Gastrocnemius medialis (tissue), 4 donors: ENCODE measurements around the gene APOBEC3G. TPM values are rescaled to one million over a fixed set of nuclear protein-coding genes. Genes with fewer than 3 reads are reported as not detected.
"Not testable (repeated sequence)": the region's sequence is repeated elsewhere in the genome, so short reads cannot be mapped to it uniquely, and the experiment has no call there.

Source experiments
- ATAC-seq, 2 donors: fragments of 150-250 bp; one replicate each; pipeline ENCODE4 v1.9.1; 2016
- DNase-seq, 2 donors: peaks; one replicate each; pipeline ENCODE4 v3.0.0-alpha.2; 2019
- H3K27ac ChIP-seq, 4 donors: fragments of 200-600 bp; sonication (generic); 1 replicate in 1 of 4; 2 replicates in 3 of 4; pipeline ENCODE4 v1.5.1; 2016 to 2018; ENCODE audit warnings: mild to moderate bottlenecking in 2 of 4, moderate library complexity in 1 of 4
- H3K27me3 ChIP-seq, 3 donors: fragments of 200-600 bp; sonication (generic) in 2 of 3; 1 replicate in 1 of 3; 2 replicates in 2 of 3; pipeline versions ENCODE4 v1.5.1 to v1.6.0; 2016 to 2019; ENCODE audit warnings: mild to moderate bottlenecking in 1 of 3, moderate library complexity in 1 of 3
- H3K36me3 ChIP-seq, 2 donors: fragments of 200-600 bp; sonication (generic) in 1 of 2; one replicate each; pipeline ENCODE4 v1.5.1; 2017 to 2018
- H3K4me1 ChIP-seq, 2 donors: fragments of 200-600 bp; sonication (generic) in 1 of 2; one replicate each; pipeline ENCODE4 v1.5.1; 2016 to 2017; ENCODE audit warnings: mild to moderate bottlenecking in 2 of 2
- H3K4me3 ChIP-seq, 4 donors: fragments of 200-600 bp; sonication (generic) in 3 of 4; 1 replicate in 1 of 4; 2 replicates in 3 of 4; pipeline ENCODE4 v1.5.1; 2016 to 2019; ENCODE audit warnings: mild to moderate bottlenecking in 2 of 4
- H3K9me3 ChIP-seq, 3 donors: fragments of 200-600 bp; sonication (generic) in 2 of 3; 1 replicate in 1 of 3; 2 replicates in 2 of 3; pipeline ENCODE4 v1.5.1; 2016 to 2019
- POLR2A ChIP-seq, 2 donors: fragments of 450-650 bp; IDR thresholded peaks; one replicate each; pipeline ENCODE4 v1.6.1; 2017; ENCODE audit warnings: antibody characterized with exemption in 2 of 2, mild to moderate bottlenecking in 2 of 2, moderate library complexity in 2 of 2
- in situ Hi-C, 4 donors: fragments of 200-750 bp; cut with MboI; loops; one replicate each; pipeline versions ENCODE4 v1.15.0 to v1.8.0; 2017; ENCODE audit warnings: low sequenced_read_pairs in 4 of 4
- intact Hi-C: fragments of 100-400 bp; cut with DNase I; formaldehyde crosslinking; loops from one replicate; pipeline ENCODE4 v1.15.1; 2023; ENCODE audit warnings: low total_unique reads
- total RNA-seq, 4 donors: library from RNA; depleted of rRNA; stranded (reverse); fragments of >200 nt; gene quantifications; one replicate each; pipeline versions ENCODE4 v1.1.0 to v1.2.3, GENCODE V29; 2016
- TF ChIP-seq, protein P1 (sequence below), 5 experiments: fragments of 450-650 bp in 3 of 5; fragments of 200-600 bp in 2 of 5; sonication (generic) in 2 of 5; IDR thresholded peaks in 4 of 5; conservative IDR thresholded peaks in 1 of 5; 1 replicate in 4 of 5; 2 replicates in 1 of 5; pipeline ENCODE4 v1.5.1; 2016 to 2019; ENCODE audit warnings: antibody characterized with exemption in 5 of 5, mild to moderate bottlenecking in 3 of 5, moderate library complexity in 3 of 5

APOBEC3G gene
- total RNA-seq, 4 donors from 2014 or later = 0.86 to 3.7 (median 2.5) TPM

DNA sequence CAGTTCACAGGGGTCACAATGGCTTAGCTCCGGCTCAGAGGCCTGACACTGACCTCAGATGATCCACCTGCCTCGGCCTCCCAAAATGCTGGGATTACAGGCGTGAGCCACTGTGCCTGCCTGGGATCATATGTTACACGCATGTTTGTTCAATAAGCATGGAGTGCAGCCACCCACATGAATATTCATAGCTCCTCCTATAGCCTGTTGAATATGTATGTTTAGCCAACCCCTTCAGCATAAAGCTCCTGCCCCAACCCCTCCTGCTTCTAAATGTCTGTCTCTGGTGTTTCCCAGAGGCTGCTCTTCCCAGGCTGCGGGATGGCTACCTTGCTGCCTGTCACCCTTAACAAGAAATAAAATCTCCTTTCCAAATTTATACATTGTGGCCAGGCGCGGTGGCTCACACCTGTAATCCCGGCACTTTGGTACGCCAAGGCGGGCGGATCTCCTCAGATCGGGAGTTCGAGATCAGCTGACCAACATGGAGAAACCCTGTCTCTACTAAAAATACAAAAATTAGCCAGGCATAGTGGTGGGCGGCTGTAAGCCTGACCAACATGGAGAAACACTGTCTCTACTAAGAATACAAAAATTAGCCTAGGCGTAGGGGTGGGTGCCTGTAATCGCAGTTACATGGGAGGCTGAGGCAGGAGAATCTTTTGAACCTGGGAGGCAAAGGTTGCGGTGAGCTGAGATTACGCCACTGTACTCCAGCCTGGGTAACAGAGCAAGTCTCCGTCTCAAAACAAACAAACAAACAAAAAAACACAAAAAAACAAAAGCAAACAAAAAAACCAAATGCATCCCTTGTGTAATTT lies 37.6 kb upstream of the APOBEC3G start:
- TF ChIP-seq, protein P1, sequence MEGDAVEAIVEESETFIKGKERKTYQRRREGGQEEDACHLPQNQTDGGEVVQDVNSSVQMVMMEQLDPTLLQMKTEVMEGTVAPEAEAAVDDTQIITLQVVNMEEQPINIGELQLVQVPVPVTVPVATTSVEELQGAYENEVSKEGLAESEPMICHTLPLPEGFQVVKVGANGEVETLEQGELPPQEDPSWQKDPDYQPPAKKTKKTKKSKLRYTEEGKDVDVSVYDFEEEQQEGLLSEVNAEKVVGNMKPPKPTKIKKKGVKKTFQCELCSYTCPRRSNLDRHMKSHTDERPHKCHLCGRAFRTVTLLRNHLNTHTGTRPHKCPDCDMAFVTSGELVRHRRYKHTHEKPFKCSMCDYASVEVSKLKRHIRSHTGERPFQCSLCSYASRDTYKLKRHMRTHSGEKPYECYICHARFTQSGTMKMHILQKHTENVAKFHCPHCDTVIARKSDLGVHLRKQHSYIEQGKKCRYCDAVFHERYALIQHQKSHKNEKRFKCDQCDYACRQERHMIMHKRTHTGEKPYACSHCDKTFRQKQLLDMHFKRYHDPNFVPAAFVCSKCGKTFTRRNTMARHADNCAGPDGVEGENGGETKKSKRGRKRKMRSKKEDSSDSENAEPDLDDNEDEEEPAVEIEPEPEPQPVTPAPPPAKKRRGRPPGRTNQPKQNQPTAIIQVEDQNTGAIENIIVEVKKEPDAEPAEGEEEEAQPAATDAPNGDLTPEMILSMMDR (IDR thresholded peaks at IDR 0.05 in 4 of 5, conservative IDR thresholded peaks at IDR 0.05 in 1 of 5) = no peak
- TF ChIP-seq POLR2A (IDR thresholded peaks at IDR 0.05) = no peak
- DNase-seq = no peak
- in situ Hi-C loops (no loop called here), intact Hi-C loops (no loop called here)
- Histone ChIP-seq H3K4me1 (no peaks in the 10 kb centered on the region), H3K4me3 (peak overlapping the region in 2 of 4 donors; percentile 38 to 61), H3K27me3 (no peaks in the 10 kb centered on the region), H3K27ac (peak overlapping the region in 2 of 4 donors; percentile 61 to 71), H3K36me3 (no peaks in the 10 kb centered on the region), H3K9me3 (no peaks in the 10 kb centered on the region)
- ATAC-seq = no peak

DNA sequence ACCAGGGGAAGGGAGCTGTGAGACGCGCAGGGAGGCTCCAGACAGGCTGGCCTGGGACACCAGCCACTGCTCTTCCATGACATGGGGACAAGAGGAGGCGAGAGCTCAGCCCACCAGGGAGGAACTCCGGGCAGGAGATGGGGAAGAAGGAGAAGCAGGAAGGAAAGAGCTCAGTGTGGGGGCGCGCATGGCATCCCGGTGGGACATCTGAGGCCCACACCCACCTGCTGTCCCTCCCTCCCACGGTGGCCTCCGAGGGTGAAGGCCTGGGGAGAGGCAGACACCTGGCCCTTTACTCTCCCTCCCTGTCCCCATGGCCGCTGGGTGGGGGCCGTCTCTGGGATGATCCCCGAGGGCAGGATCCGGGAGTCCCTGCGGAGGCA lies 36.9 kb upstream of the APOBEC3G start:
- H3K4me1 ChIP-seq, H3K36me3 ChIP-seq, DNase-seq, in situ Hi-C loops, intact Hi-C loops, H3K27me3 ChIP-seq, H3K9me3 ChIP-seq: not testable (repeated sequence)
- peak in 1 of 2 donors; percentile 34 for ATAC-seq
- peak overlapping the region; percentile 38 to 61 (median 48) for H3K4me3 ChIP-seq
- H3K27ac ChIP-seq = peak overlapping the region in 3 of 4 donors; percentile 61 to 75 (median 71)

DNA sequence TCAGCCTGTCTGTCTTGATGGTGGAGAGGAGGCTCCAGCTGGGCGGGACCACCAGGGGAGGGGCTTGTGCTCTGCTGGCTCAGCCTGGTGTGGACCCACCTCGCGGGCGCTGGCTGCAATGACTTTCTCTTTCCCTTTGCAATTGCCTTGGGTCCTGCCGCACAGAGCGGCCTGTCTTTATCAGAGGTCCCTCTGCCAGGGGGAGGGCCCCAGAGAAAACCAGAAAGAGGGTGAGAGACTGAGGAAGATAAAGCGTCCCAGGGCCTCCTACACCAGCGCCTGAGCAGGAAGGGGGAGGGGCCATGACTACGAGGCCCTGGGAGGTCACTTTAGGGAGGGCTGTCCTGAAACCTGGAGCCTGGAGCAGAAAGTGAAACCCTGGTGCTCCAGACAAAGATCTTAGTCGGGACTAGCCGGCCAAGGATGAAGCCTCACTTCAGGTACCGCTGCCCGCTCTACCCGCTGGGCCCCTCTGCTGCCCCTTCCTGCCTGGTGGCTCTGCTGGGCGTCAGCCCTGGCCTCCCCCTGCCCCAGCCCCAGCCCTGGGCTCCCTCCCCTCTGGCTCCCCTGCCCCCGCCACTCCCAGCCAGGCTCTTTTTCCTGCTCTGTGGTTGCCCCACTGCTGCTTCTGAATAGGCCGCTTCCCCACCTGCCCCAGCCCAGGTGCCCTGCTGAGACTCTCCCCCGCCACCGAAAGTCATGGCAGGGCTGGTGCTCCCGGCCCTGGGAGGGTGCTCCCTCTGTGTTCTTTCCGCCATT lies 36.4 kb upstream of the APOBEC3G start, which contains the start of gene APOBEC3F:
Gene APOBEC3F (plus strand): TSS at position 327 of the 759 bp plus-strand sequence. CDS start 97 bp downstream, at position 424.
- peak; percentile 23 to 42 for TF ChIP-seq POLR2A (IDR thresholded peaks at IDR 0.05)
- in situ Hi-C loops, H3K36me3 ChIP-seq, H3K4me1 ChIP-seq, H3K9me3 ChIP-seq, H3K27me3 ChIP-seq, intact Hi-C loops: not testable (repeated sequence)
- ATAC-seq (peak; percentile 83 to 91), DNase-seq (peak in 1 of 2 donors; percentile 40)
- Histone ChIP-seq H3K4me3 (peak within 1 kb of the TSS; percentile 38 to 61 (median 48)), H3K27ac (peak within 1 kb of the TSS; percentile 61 to 75 (median 71))

DNA sequence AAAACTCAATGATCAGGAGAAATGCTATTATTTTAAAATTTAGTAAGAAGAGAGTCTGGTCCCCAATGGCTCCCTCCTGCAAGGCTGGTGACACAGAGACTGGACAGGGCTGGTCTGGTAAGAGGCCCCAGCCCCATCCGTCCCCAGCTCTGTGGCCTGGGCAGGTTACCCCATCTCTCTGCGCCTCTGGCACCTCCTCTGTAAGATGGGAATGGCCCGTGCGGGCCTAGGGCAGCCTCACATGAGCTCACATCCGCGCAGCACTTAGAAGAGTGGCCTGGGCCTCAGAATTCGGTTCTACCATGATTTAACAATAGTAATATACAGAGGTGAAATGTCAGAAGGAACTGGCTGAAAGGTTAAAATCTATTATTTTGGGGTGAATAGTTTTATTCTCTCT lies 35.2 kb upstream of the APOBEC3G start:
- no peak overlapping the region for H3K27ac ChIP-seq
- H3K9me3 ChIP-seq = no peaks in the 10 kb centered on the region
- no peaks in the 10 kb centered on the region for H3K36me3 ChIP-seq
- no peaks in the 10 kb centered on the region for H3K27me3 ChIP-seq
- TF ChIP-seq, protein P1 (IDR thresholded peaks at IDR 0.05 in 4 of 5, conservative IDR thresholded peaks at IDR 0.05 in 1 of 5) = no peak
- TF ChIP-seq POLR2A (IDR thresholded peaks at IDR 0.05) = no peak
- intact Hi-C loops = no loop called here
- DNase-seq (no peak), ATAC-seq (no peak)
- in situ Hi-C loops = no loop called here
- no peak overlapping the region for H3K4me3 ChIP-seq
- H3K4me1 ChIP-seq = no peaks in the 10 kb centered on the region

DNA sequence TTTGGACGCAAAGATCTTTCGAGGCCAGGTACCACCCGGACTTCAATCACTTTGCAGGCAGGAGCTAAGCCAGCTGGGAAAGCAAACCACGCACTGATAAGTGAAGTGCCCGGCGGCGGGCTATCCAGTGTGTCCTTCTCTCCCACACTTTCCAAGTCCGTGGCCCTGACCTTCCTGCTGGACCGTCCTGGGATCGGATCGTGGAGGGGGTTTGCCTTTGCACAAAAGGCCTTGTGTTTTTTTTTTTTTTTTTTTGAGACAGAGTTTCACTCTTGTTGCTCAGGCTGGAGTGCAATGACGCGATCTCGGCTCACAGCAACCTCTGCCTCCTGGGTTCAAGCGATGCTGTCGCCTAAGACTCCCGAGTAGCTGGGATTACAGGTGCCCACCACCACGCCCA lies 34.0 kb upstream of the APOBEC3G start:
- H3K27me3 ChIP-seq, intact Hi-C loops, H3K4me1 ChIP-seq, in situ Hi-C loops, DNase-seq, H3K36me3 ChIP-seq, H3K27ac ChIP-seq, H3K9me3 ChIP-seq, H3K4me3 ChIP-seq, ATAC-seq: not testable (repeated sequence)

DNA sequence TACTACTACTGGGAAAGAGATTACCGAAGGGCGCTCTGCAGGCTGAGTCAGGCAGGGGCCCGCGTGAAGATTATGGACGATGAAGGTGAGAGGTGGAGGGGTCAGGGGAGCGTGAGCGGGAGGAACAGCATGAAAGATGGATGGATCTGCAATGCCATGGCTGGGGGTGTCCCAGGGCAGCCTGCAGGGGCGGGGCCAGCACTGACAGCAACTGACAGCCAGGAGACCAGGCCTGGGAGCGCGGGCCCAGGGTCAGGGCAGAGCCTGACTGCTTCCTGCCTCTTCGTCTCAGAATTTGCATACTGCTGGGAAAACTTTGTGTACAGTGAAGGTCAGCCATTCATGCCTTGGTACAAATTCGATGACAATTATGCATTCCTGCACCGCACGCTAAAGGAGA lies 31.9 kb upstream of the APOBEC3G start:
- H3K27ac ChIP-seq, in situ Hi-C loops, H3K4me1 ChIP-seq, ATAC-seq, intact Hi-C loops, H3K4me3 ChIP-seq, H3K9me3 ChIP-seq, H3K36me3 ChIP-seq, H3K27me3 ChIP-seq, DNase-seq: not testable (repeated sequence)

DNA sequence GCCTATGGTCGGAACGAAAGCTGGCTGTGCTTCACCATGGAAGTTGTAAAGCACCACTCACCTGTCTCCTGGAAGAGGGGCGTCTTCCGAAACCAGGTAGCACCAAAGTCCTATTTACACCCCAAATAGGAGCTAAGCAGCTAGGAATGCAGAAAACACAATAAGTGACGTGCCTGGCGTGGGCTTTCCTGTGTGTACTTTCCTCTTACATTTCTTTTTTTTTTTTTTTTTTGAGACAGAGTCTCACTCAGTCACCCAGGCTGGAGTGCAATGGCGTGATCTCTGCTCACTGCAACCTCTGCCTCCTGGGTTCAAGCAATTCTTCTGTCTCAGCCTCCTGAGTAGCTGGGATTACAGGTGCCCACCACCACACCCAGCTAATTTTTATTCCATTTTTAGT lies 27.6 kb upstream of the APOBEC3G start:
- in situ Hi-C loops = not testable (repeated sequence)

DNA sequence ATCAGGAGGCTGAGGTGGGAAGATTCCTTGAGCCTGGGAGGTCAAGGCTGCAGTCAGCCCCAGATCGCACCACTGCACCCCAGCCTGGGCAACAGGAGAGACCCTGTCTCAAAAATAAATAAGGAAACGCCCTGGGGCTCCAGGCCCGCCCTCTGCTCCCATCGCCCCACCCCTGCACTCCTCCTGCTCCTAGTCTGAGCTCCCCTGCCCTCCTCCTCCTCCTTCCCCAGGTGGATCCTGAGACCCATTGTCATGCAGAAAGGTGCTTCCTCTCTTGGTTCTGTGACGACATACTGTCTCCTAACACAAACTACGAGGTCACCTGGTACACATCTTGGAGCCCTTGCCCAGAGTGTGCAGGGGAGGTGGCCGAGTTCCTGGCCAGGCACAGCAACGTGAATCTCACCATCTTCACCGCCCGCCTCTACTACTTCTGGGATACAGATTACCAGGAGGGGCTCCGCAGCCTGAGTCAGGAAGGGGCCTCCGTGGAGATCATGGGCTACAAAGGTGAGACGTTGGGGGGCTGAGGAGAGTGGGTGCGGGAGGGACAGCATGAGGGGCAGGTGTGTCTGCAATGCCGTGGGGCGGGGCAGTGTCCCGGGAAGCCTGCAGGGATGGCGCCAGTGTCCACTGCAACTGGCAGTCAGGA lies 25.1 kb upstream of the APOBEC3G start:
- H3K4me3 ChIP-seq, ATAC-seq: not testable (repeated sequence)

More for the DNA sequence above, 27.6 kb upstream of the APOBEC3G start:
- H3K27ac ChIP-seq, DNase-seq, H3K9me3 ChIP-seq, H3K4me1 ChIP-seq, H3K36me3 ChIP-seq, H3K4me3 ChIP-seq, H3K27me3 ChIP-seq, intact Hi-C loops, ATAC-seq: not testable (repeated sequence)

More for the DNA sequence above, 25.1 kb upstream of the APOBEC3G start:
- DNase-seq, H3K27ac ChIP-seq, H3K27me3 ChIP-seq, intact Hi-C loops, H3K36me3 ChIP-seq, H3K9me3 ChIP-seq, in situ Hi-C loops, H3K4me1 ChIP-seq: not testable (repeated sequence)
